Activated naive CD8-positive, alpha-beta T cell treated with anti-CD3 and anti-CD28 coated beads for 36 hours (primary cell): Measurements from ENCODE around the gene TYRO3. TPM values are rescaled to one million over a fixed set of nuclear protein-coding genes. Genes with fewer than 3 reads are reported as not detected.
A peak's percentile ranks its signal among the peaks of the same experiment; 100 is the strongest.
"Not testable (repeated sequence)": the region's sequence is repeated elsewhere in the genome, so short reads cannot be mapped to it uniquely, and the experiment has no call there.

Experiments
- DNase-seq: peaks from one replicate; pipeline ENCODE4 v3.0.0; 2021
- H3K27ac Mint-ChIP-seq: one replicate; pipeline ENCODE4 v1.8.0; 2022; ENCODE audit warnings: mild to moderate bottlenecking, moderate library complexity, mixed read lengths
- H3K27me3 Mint-ChIP-seq: one replicate; pipeline ENCODE4 v1.8.0; 2022; ENCODE audit warnings: mild to moderate bottlenecking, mixed read lengths
- H3K36me3 Mint-ChIP-seq: one replicate; pipeline ENCODE4 v1.8.0; 2021; ENCODE audit warnings: mild to moderate bottlenecking, mixed read lengths
- H3K4me1 Mint-ChIP-seq: one replicate; pipeline ENCODE4 v1.8.0; 2021; ENCODE audit warnings: mixed read lengths
- H3K4me3 Mint-ChIP-seq: one replicate; pipeline ENCODE4 v1.8.0; 2022; ENCODE audit warnings: mild to moderate bottlenecking, moderate library complexity, mixed read lengths
- H3K9me3 Mint-ChIP-seq: one replicate; pipeline ENCODE4 v1.8.0; 2022; ENCODE audit warnings: mixed read lengths
- total RNA-seq, 2 experiments: library from RNA; stranded (reverse); gene quantifications; one replicate each; pipeline ENCODE4 v1.2.3, GENCODE V29; 2021

The TYRO3 gene
- total RNA-seq, 2 experiments from 2014 or later = 1.1 to 1.3 TPM

DNA sequence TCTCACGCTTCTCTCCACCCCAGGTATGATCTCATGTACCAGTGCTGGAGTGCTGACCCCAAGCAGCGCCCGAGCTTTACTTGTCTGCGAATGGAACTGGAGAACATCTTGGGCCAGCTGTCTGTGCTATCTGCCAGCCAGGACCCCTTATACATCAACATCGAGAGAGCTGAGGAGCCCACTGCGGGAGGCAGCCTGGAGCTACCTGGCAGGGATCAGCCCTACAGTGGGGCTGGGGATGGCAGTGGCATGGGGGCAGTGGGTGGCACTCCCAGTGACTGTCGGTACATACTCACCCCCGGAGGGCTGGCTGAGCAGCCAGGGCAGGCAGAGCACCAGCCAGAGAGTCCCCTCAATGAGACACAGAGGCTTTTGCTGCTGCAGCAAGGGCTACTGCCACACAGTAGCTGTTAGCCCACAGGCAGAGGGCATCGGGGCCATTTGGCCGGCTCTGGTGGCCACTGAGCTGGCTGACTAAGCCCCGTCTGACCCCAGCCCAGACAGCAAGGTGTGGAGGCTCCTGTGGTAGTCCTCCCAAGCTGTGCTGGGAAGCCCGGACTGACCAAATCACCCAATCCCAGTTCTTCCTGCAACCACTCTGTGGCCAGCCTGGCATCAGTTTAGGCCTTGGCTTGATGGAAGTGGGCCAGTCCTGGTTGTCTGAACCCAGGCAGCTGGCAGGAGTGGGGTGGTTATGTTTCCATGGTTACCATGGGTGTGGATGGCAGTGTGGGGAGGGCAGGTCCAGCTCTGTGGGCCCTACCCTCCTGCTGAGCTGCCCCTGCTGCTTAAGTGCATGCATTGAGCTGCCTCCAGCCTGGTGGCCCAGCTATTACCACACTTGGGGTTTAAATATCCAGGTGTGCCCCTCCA is 19.1 kb downstream of the TYRO3 start:
- Mint-ChIP-seq H3K27me3 (peaks cover 15% of the 10 kb centered on the region), H3K9me3 (no peaks in the 10 kb centered on the region), H3K27ac (no peak overlapping the region), H3K4me3 (no peak overlapping the region), H3K36me3 (no peaks in the 10 kb centered on the region), H3K4me1 (no peaks in the 10 kb centered on the region)
- no peak for DNase-seq

DNA sequence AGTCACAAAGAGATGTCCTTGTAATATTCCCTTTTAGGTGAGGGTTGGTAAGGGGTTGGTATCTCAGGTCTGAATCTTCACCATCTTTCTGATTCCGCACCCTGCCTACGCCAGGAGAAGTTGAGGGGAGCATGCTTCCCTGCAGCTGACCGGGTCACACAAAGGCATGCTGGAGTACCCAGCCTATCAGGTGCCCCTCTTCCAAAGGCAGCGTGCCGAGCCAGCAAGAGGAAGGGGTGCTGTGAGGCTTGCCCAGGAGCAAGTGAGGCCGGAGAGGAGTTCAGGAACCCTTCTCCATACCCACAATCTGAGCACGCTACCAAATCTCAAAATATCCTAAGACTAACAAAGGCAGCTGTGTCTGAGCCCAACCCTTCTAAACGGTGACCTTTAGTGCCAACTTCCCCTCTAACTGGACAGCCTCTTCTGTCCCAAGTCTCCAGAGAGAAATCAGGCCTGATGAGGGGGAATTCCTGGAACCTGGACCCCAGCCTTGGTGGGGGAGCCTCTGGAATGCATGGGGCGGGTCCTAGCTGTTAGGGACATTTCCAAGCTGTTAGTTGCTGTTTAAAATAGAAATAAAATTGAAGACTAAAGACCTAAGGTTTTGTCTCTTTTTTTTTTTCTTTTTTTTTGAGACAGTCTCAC is 19.8 kb downstream of the TYRO3 start:
- DNase-seq = no peak
- Mint-ChIP-seq H3K27ac (no peak overlapping the region), H3K27me3 (peaks cover 22% of the 10 kb centered on the region), H3K9me3 (no peaks in the 10 kb centered on the region), H3K4me1 (no peaks in the 10 kb centered on the region), H3K4me3 (no peak overlapping the region), H3K36me3 (no peaks in the 10 kb centered on the region)

DNA sequence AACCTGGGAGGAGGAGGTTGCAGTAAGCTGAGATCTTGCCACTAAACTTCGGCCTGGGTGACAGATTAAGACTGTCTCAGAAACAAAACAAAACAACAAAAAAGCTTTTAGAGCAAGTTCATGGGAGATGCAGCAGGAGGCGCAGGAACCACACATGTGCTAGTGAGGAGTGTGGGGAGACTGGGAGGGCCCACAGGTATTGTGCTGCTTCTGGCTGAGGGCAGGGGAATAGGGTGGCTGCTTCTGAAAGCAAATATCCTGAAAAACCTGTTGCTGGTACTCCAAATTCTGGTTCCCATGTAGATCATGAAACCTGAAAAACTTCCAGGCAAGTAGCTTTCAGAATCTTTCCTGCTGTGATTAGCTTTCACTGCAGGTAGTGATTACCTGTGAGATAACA is 22.1 kb downstream of the TYRO3 start:
- H3K4me3 Mint-ChIP-seq = no peak overlapping the region
- no peak for DNase-seq
- peaks cover 5% of the 10 kb centered on the region for H3K4me1 Mint-ChIP-seq
- H3K36me3 Mint-ChIP-seq = no peaks in the 10 kb centered on the region
- peaks cover 36% of the 10 kb centered on the region for H3K27me3 Mint-ChIP-seq
- no peak overlapping the region for H3K27ac Mint-ChIP-seq
- no peaks in the 10 kb centered on the region for H3K9me3 Mint-ChIP-seq

DNA sequence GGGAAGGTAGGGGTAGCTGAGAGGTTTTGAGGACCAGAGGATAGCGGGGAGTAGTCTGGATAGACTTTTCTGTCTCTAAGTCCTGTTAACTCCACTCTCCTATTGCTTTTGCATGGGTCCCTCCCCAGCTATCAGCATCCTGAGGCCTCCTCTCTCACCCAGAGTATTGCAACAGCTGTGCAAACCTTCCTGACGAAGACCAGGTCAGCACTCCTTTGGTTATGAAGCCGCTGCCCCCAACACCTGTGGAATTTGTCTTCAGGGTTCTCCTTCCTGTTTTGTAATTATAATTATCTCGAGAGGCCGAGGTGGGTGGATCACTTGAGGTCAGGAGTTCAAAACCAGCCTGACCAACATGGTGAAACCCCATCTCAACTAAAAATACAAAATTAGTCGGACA is 24.8 kb downstream of the TYRO3 start:
- no peaks in the 10 kb centered on the region for H3K9me3 Mint-ChIP-seq
- H3K4me3 Mint-ChIP-seq = no peak overlapping the region
- H3K27me3 Mint-ChIP-seq = peaks cover 44% of the 10 kb centered on the region
- DNase-seq = no peak
- no peak overlapping the region for H3K27ac Mint-ChIP-seq
- peaks cover 5% of the 10 kb centered on the region for H3K4me1 Mint-ChIP-seq
- no peaks in the 10 kb centered on the region for H3K36me3 Mint-ChIP-seq

DNA sequence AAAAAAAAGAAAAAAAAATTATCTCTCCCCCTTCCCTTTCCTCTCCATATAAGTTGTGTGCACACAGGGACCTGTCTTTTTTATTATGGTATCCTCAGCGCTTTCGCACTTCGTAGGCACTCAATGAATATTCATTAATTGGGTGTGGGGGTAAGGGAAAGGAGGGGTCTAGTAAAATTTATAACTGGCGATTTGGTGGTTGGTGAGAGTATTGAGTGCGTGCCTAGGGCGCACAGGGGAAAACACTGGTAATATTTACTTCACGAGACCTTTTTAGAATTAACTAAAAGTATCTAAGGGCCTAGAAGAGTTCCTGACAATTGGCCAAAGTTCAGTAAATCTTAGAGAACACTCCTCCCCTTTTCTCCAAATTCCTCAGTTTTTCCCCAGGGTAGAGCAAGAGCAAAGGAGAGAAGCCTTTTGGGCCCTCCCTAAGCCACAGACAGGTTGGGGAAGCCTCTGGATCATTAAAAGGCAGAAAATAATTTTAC is 25.7 kb downstream of the TYRO3 start:
- no peaks in the 10 kb centered on the region for H3K36me3 Mint-ChIP-seq
- H3K27ac Mint-ChIP-seq = no peak overlapping the region
- H3K4me3 Mint-ChIP-seq = peak overlapping the region; percentile 65
- no peak for DNase-seq
- no peaks in the 10 kb centered on the region for H3K9me3 Mint-ChIP-seq
- H3K4me1 Mint-ChIP-seq = peaks cover 5% of the 10 kb centered on the region
- peaks cover 44% of the 10 kb centered on the region for H3K27me3 Mint-ChIP-seq

DNA sequence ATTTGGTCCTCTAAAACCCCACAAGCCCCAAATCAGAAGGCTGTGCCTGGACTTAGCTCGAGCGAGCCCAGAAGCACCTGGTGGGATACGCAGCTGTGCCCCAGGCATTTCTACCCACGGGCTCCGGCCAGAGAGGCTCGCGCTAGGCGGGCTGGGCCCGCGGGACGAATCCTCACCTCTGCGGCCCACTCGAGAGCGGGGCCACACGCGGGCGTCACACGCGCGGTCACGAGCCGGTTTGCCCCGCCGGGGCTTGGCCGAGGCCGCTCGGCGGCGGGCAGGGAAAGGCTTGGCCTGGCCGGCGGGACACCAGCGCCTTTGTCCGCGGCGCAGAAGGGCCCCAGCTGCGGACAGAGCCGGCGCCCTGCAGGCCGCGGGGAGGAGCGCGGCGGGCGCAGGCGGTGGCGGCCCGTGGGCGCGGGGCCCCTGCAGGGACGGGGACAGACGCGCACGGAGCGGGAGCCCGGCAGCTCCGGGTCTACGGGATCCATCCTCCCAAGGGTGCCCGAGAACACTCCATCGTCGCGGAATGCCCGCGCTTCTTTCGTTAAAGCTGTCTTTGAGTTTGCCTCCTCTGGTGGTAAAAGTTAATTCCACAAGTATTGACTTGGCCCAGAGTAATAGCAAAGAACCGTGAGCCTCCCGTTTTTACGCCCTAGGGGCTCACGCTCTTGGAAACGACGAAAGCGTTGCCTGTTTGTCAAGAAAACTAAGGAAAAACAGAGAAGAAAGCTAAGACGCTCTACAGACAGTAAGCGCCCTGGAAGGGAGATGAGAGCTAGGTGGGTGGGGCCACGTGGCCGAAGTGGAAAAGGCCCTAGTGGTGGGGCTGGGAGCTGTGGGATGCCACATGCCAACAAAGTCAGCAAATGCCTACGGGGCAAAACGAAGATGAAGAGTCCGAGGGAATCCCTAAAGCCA is 26.4 kb downstream of the TYRO3 start:
- peaks cover 44% of the 10 kb centered on the region for H3K27me3 Mint-ChIP-seq
- H3K4me1 Mint-ChIP-seq = peaks cover 5% of the 10 kb centered on the region
- H3K9me3 Mint-ChIP-seq = no peaks in the 10 kb centered on the region
- no peak overlapping the region for H3K27ac Mint-ChIP-seq
- peak overlapping the region; percentile 66 for H3K4me3 Mint-ChIP-seq
- H3K36me3 Mint-ChIP-seq = no peaks in the 10 kb centered on the region
- DNase-seq = peak; percentile 42

DNA sequence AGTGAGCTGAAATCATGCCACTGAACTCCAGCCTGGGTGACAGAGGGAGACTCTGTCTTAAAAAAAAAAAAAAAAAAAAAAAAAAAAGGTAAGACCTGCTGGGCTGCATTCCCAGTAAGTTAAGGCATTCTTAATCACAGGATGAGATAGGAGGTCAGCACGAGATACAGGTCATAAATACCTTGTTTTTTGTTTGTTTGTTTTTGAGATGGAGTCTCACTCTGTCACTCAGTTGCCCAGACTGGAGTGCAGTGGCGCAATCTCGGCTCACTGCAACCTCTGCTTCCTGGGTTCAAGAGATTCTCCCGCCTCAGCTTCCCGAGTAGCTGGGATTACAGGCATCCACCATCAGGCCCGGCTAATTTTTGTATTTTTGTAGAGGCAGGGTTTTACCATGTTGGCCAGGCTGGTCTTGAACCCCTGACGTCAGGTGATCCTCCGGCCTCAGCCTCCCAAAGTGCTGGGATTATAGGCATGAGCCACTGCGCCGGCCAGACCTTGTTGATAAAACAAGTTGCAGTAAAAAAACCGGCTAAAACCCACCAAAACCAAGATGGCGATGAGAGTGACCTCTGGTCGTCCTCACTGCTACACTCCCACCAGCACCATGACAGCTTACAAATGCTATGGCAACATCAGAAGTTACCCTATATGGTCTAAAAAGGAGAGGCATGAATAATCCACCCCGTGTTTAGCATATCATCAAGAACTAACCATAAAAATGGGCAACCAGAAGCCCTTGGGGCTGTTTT is 27.7 kb downstream of the TYRO3 start:
- H3K9me3 Mint-ChIP-seq, H3K36me3 Mint-ChIP-seq, H3K4me1 Mint-ChIP-seq, H3K27ac Mint-ChIP-seq, H3K4me3 Mint-ChIP-seq, DNase-seq: not testable (repeated sequence)
- peaks cover 37% of the 10 kb centered on the region for H3K27me3 Mint-ChIP-seq

DNA sequence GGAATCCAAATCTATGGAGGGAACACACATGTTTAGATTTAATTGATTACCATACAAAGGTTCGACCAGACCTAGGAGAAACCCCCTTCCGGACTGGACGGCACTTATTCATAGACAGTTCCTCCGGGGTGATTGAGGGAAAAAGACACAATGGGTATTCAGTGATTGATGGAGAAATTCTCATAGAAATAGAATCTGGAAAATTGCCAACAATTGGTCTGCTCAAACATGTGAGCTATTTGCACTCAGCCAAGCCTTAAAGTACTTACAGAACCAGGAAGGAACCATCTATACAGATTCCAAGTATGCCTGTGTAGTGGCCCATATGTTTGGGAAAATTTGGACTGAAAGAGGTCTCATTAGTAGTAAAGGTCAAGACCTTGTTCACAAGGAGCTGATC is 30.0 kb downstream of the TYRO3 start:
- not testable (repeated sequence) for H3K4me1 Mint-ChIP-seq

DNA sequence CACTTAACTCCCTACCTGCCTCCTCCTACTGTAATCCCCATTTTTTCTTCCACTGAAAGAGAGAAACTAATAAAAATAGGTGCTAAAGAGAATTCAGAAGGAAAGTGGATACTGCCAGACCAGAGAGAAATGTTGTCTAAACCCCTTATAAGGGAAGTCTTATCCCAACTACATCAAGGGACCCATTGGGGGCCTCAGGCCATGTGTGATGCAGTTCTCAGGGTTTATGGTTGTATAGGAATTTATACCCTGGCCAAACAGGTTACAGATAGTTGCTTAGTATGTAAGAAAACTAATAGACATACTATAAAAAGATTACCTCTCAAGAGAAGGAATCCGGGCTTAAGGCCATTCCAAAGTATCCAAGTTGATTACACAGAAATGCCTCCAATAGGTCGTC is 30.6 kb downstream of the TYRO3 start:
- not testable (repeated sequence) for H3K4me1 Mint-ChIP-seq, H3K9me3 Mint-ChIP-seq, DNase-seq, H3K4me3 Mint-ChIP-seq, H3K36me3 Mint-ChIP-seq, H3K27ac Mint-ChIP-seq
- H3K27me3 Mint-ChIP-seq = peaks cover 26% of the 10 kb centered on the region

More for the DNA sequence above, 30.0 kb downstream of the TYRO3 start:
- not testable (repeated sequence) for H3K4me3 Mint-ChIP-seq, H3K36me3 Mint-ChIP-seq, DNase-seq, H3K27ac Mint-ChIP-seq, H3K9me3 Mint-ChIP-seq
- H3K27me3 Mint-ChIP-seq = peaks cover 29% of the 10 kb centered on the region

DNA sequence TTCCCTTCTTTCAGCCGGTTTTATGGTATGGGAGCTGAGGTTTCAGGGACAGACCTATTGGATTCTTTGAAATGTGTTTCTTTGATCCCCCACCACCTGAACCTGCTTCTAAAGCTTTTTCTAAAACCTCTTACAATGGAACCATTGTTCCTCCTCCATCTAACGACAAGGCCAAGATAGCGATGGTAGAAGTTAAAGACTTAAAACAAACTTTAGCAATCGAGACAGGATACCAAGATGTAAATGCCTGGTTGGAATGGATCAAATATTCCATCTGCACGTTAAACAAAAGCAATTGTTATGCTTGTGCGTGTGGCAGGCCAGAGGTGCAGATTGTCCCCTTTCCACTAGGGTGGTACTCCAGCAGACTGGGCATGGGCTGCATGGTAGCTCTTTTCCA is 32.2 kb downstream of the TYRO3 start:
- DNase-seq, H3K27ac Mint-ChIP-seq, H3K9me3 Mint-ChIP-seq, H3K4me3 Mint-ChIP-seq, H3K4me1 Mint-ChIP-seq, H3K36me3 Mint-ChIP-seq: not testable (repeated sequence)
- peaks cover 17% of the 10 kb centered on the region for H3K27me3 Mint-ChIP-seq

DNA sequence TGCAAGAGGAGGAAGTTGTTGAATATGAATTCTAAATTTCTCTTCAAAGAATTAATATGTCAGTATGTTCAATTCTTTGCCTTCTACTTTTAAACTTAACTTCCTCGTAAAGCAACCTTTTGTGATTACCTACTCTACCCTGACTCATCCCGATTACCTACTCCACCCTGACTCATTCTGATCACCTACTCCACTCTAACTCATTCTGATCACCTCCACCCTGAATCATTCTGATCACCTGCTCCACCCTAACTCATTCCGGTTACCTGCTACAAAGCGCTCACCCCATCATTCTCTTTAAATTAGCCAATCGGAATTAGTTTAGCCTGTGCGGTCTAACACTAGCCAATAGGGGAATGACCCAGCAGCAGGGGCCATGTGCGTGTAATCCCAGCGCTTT is 33.7 kb downstream of the TYRO3 start:
- H3K27ac Mint-ChIP-seq, DNase-seq, H3K36me3 Mint-ChIP-seq, H3K4me1 Mint-ChIP-seq, H3K4me3 Mint-ChIP-seq, H3K27me3 Mint-ChIP-seq, H3K9me3 Mint-ChIP-seq: not testable (repeated sequence)

DNA sequence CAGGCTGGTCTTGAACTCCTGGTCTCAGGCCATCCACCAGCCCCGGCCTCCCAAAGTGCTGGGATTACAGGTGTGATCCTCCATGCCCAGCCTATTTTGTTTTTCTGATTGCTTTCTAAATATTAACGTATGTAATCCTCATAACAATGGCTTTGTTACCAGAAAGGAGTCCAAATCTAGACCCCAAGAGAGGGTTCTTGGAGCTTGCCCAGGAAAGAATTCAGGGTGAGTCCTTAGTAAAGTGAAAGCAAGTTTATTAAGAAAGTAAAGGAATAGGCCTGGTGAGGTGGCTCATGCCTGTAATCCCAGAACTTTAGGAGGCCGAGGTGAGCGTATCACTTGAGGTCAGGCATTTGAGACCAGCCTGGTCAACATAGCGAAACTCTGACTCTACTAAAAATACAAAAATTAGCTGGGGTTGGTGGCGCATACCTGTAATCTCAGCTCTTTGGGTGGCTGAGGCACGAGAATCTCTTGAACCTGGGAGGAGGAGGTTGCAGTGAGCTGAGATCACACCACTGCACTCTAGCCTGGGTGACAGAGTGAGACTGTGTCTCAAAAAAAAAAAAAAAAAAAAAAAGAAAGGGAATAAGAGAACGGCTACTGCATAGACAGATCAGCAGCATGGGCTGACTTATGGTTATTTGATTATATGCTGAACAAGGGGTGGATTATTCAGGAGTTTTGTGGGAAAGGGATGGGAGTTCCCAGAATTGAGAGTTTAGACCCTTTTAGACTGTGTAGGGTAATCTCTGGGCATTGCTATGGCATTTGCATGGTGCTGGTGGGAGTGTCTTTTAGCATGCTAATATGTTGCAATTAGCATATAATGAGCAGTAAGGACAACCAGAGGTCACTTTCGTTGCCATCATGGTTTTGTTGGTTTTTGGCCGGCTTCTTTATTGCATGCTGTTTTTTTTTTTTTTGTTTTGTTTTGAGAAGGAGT is 36.1 kb downstream of the TYRO3 start:
- no peaks in the 10 kb centered on the region for H3K4me1 Mint-ChIP-seq
- H3K27me3 Mint-ChIP-seq = peaks cover 8% of the 10 kb centered on the region
- no peaks in the 10 kb centered on the region for H3K9me3 Mint-ChIP-seq
- no peaks in the 10 kb centered on the region for H3K36me3 Mint-ChIP-seq
- H3K4me3 Mint-ChIP-seq = no peak overlapping the region
- DNase-seq = no peak
- H3K27ac Mint-ChIP-seq = no peak overlapping the region

DNA sequence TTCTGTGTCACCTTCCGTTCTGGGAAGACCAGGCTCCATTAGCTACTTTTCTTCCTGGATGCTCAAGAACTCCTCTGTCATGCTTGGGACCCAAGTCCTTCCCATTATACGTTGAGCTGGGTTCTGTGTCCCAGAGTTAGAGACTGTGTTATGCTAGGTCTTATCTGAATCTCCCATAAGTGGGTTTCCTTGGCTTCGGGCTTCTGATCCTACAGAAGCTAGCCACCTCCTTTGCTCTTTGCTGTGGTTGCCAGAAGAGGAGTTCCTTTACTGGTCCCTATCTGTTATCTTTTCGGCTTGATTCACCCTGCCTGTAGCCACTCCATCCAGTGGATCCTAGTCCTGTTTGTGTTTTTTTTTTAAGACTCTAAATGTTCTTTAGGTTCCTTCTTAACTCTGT is 38.0 kb downstream of the TYRO3 start:
- no peak overlapping the region for H3K4me3 Mint-ChIP-seq
- H3K9me3 Mint-ChIP-seq = no peaks in the 10 kb centered on the region
- no peaks in the 10 kb centered on the region for H3K36me3 Mint-ChIP-seq
- no peaks in the 10 kb centered on the region for H3K4me1 Mint-ChIP-seq
- peaks cover 8% of the 10 kb centered on the region for H3K27me3 Mint-ChIP-seq
- DNase-seq = no peak
- H3K27ac Mint-ChIP-seq = no peak overlapping the region

DNA sequence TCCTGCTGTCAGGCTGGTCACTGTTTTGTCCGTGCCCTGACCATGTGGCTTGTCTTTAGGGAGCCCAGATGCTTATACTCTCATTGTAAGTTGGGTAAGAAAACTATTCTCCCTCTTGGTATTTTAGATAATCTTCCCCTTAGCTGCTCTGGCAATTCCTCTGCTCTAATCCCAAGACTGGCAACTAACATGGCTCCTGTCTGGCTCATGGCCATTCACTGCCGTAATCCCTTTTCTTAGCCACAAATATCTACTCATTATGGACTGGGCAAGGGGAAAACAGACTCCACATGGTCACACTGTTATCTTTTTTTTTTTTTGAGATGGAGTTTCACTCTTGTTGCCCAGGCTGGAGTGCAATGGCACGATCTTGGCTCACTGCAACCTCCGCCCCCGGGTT is 38.8 kb downstream of the TYRO3 start:
- Mint-ChIP-seq H3K9me3 (no peaks in the 10 kb centered on the region), H3K27me3 (peaks cover 7% of the 10 kb centered on the region), H3K4me1 (no peaks in the 10 kb centered on the region), H3K27ac (no peak overlapping the region), H3K36me3 (no peaks in the 10 kb centered on the region), H3K4me3 (no peak overlapping the region)
- no peak for DNase-seq
